ENCODE results near the gene GRK3.
"Not testable (repeated sequence)": the region's sequence is repeated elsewhere in the genome, so short reads cannot be mapped to it uniquely, and the experiment has no call there.

GRK3 gene

DNA sequence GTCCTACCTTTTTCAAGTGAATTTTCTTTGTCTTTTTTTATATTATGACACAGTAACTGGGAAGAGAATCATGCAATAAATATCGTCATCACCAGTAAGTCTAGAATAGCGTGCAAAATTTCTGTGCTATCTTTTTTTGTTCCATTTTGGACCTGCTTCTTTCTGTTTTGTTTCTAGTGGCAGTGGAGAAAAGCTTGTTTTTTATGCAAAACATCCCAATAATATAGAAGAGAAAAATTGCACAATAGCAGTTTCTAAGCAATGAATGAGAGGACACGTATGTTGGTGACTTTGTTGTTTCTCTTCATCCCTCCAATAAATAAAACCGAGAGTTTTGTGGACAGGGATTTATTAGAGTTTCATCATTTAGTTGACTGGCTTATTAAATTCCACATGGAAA is 10.3 kb downstream of the GRK3 start:
- DNase-seq = no peak

DNA sequence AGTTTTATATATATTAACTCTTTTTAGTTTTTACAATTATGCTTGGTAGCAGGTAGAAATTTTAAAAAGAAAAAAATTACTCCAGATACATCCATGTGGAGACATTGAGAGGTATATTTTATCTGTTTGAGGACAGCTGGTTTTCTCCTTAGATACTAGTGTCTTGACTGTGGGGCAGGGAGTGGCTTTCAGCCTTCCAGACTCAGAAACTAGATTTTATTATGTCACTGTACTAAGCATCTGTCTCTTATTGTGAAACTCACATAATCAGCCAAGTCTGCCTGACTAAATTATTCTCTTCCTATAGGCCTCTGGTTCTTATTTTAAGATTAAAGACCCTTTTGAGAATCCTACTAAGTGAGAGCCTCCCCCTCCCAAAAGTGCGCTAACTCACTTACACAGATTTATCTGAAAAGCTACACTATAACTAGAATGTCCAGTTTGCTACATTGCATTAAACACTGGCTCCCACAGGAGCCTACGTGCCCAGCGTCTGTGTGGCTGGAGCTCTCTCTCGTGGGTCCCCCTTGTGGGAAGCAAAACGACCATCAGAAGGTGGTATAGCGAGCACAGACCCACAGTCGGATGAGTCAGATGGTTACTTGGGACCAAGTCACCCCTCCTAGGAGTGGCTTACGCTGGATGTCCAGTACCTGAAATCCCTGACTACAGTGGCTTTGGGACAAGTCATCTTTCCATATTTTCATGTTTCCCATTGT is 11.4 kb downstream of the GRK3 start:
- not testable (repeated sequence) for DNase-seq

DNA sequence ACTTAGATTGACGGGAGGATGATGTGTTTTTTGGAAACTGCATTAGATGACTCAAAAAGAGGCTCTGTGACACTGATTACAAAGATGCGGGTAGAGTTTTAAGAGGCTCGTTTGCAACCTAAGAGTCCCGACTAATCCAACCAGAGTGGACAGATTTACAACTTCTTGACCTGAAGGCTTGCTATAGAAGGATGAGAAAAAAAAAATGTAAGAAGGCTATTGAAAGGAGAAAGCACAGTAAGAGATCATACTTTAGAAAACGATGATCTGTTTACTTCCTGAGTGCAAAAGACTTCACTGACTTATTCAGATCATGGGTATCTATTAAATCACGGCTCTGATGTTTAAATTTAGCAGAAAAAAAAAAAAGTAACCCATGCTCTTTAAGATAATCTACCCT is 17.0 kb downstream of the GRK3 start:
- DNase-seq = not testable (repeated sequence)

DNA sequence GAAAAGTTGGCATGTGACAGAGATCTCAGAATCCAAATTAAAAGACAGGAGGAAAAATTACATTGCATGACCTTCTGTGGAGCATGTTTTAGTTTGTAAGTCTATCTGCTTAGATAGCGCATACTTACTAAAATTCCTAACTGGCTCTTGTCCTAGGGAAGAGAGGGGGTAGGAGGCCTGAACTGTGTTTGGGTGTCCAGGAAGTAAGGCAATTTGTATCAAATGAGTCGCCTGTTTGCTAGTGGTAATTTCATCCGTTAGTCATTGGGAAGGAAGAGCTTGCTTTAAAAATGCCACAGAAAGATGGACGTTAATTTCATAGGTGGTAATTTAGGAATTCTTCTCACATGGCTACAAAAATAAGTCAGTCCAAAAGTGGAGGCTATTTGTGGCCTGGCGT is 18.5 kb downstream of the GRK3 start:
- DNase-seq = no peak

DNA sequence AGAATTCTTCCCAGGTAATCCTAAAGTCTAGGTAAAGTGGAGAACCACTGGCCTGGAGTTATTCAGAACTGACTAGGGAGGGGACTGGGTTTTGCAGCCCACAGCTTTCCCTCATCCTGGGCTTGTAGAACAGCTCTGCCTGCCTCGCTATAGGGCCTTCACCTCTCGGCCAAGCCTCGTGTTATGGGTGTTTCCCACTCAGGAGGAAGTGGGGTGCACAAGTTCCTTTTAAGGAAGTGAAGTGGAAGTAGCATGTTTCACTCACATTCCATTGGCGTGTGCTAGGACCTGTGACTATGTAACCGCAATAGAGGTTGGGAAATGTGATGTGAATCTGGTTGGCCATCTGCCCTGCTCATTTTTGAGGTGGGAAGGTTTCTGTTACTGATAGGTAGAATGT is 20.5 kb downstream of the GRK3 start:
- DNase-seq = not testable (repeated sequence)

DNA sequence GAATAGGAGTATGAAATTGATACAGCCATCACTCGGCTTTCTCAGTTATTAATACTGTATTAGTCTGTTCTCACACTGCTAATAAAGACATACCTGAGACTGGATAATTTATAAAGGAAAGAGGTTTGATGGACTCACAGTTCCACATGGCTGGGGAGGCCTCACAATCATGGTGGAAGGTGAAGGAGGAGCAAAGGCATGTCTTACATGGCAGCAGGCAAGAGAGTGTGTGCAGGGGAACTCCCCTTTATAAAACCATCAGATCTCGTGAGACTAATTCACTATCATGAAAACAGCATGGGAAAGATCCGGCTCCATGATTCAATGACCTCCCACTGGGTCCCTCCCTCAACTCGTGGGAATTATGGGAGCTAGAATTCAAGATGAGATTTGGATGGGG is 25.2 kb downstream of the GRK3 start:
- not testable (repeated sequence) for DNase-seq

DNA sequence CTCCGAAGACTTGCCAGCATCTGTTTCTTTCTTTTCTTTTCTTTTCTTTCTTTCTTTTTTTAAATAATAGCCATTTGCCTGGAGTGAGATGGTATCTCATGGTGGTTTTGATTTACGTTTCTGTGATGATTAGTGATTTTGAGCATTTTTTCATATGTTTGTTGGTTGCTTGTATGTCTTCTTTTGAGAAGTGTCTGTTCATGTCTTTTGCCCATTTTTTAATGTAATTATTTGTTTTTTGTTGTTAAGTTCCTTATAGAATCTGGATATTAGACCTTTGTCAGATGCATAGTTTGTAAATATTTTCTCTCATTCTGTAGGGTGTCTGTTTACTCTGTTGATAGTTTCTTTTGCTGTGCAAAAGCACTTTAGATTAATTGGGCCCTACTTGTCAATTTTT is 28.8 kb downstream of the GRK3 start:
- not testable (repeated sequence) for DNase-seq

DNA sequence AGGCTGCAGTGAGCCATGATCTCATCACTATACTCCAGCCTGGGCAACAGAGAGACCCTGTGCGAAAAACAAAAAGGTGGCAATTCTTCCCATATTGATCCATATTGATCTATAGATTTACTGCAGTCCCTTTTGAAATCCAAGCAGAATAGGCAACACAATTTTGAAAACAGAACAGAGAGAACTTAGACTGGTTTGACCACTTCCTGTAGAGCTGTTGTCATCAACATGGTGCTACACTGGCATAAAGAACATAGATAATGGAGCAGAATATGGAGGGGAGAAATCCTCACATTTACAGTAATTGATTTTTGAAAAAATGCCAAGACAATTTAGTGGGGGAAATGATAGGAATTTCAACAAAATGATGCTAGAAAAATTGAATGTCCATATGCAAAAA is 34.1 kb downstream of the GRK3 start:
- no peak for DNase-seq

DNA sequence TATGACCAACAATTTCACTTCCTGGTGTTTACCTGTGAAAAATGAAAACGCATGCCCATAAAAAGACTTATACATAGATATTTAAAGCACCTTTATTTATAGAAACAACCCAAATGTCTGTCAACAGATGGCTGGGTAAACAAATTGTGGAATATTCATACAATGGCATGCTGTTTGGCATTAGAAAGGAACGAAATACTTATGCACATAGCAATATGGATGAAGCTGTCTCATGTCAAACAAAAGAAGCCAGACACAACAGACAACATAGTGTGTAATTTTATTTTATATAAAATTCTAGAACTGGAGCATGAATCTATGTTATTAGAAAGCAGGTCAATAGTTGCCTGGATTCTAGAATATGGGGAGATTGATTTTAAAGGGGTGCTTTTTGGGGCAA is 38.0 kb downstream of the GRK3 start:
- no peak for DNase-seq

DNA sequence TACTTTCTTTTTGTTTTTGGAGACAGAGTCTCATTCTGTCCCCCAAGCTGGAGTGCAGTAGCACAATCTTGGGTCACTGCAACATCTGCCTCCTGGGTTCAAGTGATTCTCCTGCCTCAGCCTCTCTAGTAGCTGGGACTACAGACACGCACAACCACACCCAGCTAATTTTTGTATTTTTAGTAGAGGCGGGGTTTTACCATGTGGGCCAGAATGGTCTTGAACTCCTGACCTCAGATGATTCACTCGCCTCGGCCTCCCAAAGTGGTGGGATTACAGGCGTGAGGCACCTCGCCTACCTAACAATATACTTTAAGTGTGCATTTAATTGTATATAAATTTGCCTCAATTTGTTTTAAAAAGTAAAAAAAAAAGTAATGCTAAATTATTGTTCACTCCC is 38.4 kb downstream of the GRK3 start:
- no peak for DNase-seq

DNA sequence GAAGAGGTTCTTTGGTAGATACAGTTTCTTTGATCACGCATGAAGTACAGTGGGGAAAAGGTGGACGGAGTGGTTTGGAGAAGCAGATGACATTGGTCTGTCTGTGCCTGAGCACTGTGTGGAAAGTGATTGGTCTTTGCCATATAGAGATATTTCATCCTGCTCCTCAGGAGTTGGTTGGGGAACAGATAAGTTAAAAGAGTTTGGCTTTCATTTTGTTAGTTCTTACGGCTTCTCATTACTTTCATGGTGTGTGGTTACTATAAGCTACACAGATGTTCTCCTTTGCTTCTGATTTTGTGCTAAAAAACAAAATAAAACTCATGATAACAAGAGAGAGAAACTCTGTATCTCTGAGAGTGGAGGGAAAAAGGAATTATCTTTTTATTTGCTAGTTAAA is 40.7 kb downstream of the GRK3 start:
- DNase-seq = not testable (repeated sequence)

DNA sequence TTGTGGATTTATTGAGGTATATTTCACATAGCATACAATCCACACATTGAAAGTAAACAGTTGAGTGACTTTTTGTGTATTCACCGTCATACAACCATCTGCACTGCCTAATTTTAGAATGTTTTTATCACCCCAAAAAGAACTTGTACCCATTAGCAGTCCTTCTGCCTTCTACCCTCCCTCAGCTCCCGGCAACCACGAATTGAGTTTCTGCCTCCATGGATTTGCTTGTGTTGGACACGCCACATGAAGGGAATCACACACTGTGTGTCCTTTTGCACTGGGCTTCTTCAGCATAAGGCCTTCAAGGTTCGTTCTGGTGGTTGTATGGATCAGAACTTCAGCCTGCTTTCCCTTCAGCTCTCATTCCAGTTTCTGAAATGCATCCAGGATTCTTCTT is 41.1 kb downstream of the GRK3 start:
- DNase-seq = not testable (repeated sequence)

DNA sequence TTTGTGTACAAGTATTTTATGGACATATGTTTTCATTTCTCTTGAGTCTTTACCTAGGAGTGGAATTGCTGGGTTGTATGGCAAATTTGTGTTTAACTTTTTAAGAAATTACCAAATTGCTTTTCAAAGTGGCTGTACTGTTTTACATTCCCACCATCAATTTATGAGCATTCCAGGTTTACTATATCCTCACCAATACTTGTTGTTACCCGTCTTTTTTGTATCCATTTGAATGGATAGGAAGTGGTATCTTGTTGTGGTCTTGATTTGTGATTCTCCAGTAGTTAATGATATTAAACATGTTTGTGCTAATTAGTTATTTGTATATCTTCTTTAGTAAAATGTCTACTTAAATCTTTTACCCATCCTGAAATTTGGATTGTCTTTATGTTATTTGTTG is 46.8 kb downstream of the GRK3 start:
- not testable (repeated sequence) for DNase-seq

DNA sequence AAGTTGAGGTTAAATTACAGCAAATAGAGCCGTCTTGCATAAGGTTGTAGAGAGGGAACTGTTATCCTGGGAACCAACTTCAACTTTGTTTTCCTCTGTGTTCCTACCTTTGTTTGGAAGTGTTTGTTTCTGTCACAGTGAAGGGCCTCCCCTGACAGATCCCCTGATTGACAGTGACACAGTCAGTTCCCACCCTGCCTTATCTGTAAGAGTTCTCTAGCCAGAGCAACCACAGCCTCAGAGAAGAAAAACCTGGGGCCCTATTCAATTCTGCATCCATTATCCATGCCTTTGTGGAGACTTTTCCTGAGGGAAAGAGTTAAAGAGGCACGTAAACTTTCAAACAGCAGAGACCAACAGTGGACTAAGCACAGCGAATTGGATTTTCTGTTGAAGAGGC is 48.7 kb downstream of the GRK3 start:
- DNase-seq = not testable (repeated sequence)

DNA sequence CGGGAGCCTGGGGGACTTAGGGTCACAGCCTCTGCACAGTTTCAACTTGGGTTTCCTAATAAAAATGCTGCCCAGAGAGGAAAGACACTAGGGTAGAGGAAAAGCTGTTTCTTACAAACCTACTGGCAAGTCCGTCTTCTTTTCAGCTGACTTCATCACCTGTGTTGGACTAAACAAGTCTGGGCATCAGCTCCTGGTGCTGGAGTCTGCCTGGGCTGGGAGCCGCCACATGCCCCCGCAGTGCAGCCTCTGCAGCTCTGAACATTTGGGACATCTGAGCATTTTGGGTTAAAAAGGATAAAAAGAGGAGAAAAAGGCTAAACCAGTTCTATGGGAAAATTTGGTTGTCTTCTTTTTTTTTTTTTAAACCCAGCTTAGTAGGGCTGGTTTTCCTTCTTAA is 49.1 kb downstream of the GRK3 start:
- not testable (repeated sequence) for DNase-seq

DNA sequence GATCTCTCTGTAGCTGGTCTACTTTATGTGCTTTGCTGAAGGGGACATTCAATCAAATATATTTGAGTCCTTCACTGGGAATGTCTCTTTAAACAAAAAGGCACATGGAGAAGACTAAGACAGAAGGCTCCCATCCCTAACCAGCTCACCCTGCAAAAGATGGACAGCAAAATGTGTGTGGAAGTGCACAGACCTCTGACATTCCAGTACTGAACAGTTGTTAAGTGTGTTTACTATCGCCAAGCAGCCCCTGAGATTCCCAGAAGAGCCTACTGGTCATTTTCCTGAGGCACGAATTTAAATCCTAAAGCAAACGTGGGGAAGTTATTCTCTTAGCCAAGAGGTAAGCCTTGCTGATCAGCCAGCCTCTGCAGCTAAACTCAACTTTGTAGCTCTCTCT is 50.3 kb downstream of the GRK3 start:
- DNase-seq = not testable (repeated sequence)

DNA sequence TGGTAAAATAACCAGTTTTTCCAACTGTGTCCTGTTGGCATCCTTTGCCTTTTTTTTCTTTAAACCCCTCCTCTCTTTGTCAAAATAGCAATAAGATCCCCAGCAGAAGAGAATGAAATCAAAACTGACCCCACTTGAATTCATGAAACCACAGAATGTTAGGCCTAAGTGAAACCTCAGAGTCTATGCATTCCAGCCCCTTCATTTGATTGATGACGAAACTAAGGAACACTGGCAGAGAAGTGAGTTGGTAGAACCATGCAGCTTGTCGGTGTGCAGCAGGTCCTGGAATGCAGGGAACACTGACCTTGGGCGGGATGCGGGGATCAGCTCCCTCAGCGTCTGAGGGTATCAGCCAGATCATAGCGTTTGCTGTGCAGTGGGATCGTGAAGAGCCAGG is 57.5 kb downstream of the GRK3 start:
- no peak for DNase-seq

DNA sequence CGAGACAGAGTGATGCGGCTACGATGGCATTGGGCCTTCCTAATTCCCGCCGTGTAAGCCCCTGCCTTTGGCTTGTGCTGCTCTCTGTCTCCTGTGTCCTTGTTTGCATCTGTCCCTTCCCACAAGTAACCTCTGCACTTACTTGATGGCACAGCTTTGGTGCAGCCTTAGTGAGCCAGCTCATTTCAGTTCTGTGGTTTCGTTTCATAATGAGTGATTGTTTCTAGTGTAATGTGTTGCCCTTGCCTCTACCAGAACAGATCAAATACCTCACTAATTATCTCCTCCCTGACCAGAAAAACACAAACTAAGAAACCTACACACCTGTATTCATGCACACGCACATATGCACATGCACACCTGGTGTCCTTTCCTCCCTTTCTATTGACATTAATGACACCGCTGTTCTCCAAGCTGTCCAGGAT is 58.8 kb downstream of the GRK3 start:
- no peak for DNase-seq

DNA sequence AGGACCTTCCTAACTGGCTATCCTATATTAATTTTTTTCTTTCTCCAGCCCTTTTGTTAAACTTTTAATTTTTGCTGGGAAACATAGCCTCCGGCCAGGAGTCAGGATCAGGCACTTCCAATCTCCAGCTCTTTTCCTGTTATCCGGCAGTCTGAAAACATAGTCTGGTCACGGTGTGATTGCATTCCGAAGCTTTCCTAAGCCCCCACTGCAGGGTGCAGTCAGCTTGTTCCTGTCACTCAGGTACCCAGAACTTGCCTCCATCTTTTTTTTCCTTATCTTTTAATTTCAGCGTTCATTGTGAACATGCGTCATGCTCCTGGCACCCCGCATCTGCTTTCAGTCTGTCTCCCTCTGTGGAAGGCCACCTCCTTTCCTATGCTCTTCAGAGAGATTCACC is 59.4 kb downstream of the GRK3 start:
- DNase-seq = no peak

DNA sequence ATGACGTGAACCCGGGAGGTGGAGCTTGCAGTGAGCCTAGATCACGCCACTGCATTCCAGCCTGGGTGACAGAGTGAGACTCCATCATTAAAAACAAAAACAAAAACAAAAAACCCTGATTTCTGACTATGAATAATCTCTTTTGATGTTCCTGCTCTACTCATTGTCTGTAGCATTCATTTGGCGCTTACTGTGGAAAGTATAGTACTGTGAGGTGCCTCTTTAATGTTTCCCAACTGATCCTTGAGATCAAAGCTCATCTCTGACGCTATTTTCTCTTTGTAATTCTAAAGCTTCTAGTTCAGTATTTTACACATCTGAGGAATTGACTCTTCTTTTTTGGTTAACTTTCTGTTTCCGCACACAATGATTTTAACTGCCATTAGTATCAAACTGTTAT is 60.0 kb downstream of the GRK3 start:
- no peak for DNase-seq

DNA sequence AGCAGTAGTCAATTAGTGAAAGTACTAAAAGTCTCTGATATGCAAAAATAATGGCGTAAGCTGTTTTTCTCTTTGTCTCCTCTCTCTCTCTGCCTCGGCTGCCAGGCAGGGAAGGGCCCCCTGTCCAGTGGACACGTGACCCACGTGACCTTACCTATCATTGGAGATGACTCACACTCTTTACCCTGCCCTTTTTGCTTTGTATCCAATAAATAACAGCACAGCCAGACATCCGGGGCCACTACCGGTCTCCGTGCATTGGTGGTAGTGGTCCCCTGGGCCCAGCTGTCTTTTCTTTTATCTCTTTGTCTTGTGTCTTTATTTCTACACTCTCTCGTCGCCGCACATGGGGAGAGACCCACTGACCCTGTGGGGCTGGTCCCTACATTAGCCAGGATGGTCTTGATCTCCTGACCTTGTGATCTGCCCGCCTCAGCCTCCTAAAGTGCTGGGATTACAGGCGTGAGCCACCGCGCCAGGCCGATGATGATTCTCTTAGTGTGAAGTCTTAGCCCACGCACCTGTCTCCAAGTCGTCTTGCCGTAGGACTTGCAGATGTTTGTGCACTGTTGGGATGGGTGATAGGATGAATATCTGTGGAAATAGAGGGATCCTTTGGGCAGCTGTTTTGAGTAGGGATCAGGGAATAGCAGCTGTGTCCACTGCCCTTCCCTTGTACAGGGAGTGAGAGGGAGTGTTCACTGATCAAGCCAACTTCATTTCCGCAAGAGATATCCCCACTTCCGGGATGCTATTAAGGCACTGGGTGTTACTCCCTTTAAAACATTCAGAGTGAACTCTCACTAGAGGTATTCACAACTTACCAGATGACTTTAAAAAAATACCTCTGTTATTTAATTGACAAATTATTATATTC is 61.5 kb downstream of the GRK3 start:
- not testable (repeated sequence) for DNase-seq

DNA sequence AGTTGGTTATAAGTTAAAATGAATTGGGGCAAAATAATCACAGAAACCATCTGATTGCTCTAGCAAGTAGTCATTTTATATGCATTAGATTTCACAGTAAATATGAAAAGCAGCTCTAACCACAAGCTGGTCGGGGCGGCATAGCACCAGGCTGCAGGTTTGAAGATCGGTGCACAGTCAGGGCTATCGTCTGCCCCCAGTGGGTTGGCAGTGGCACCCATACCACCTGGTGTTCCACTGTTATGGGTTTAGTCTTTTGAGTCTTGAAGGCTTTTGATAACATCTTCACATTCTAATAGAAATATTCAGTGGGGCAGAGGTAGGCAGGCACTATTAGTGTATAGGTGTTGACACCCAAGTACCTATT is 62.1 kb downstream of the GRK3 start:
- no peak for DNase-seq

DNA sequence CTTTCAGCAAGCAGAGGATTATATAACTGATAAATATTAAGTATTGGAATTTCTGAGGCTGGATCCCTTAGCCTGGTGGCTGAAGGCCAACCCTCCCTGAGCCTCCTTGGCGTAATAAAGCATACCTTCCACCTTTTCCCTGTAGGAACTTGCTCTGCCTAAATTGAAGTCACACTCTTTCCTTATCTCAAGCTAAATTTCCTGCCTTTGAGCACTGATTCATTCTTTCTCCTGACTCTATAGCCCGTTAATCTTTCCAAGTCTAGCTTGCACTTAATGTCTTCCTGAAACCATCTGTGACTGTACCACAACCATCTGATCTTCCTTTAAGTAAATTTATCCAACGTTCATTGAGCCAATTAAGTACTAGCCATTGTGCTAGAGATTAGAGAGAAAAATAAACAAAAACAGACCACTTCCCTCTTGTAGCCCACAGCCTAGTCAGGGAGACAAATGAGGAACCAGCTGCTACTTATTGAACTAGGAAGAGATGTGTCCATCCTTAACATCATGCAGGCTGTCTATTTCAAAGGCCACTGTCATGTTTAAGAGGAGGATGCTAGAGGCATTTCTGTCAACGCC is 62.9 kb downstream of the GRK3 start:
- DNase-seq = no peak

DNA sequence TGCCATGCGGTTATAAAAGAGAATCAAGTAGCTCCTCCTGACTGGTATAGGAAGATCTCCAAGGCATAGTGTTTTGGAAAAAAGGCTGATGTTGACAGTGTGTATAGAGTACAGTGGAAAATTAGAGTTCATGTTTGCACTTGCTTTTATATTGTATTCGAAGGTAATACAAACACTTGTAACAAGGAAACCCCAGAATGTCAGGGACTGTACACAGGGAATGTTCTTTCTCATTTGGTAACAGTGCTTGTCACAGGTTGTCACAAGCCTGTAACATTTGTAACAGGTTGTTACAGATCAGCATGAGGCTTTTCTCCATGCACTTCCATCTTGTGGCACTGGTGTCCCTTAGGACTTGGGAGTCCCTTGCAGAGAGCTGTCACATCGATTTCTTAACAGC is 64.0 kb downstream of the GRK3 start:
- no peak for DNase-seq

Data from CD4-positive, alpha-beta T cell treated with Interleukin-17A for 4 hours (primary cell).